Measurements from ENCODE around the gene BCAS3. TPM values are rescaled to one million over a fixed set of nuclear protein-coding genes. Genes with fewer than 3 reads are reported as not detected.

BCAS3 gene
- polyA plus RNA-seq, 3 donors = 10.3 to 19.1 (median 14.7) TPM

DNA sequence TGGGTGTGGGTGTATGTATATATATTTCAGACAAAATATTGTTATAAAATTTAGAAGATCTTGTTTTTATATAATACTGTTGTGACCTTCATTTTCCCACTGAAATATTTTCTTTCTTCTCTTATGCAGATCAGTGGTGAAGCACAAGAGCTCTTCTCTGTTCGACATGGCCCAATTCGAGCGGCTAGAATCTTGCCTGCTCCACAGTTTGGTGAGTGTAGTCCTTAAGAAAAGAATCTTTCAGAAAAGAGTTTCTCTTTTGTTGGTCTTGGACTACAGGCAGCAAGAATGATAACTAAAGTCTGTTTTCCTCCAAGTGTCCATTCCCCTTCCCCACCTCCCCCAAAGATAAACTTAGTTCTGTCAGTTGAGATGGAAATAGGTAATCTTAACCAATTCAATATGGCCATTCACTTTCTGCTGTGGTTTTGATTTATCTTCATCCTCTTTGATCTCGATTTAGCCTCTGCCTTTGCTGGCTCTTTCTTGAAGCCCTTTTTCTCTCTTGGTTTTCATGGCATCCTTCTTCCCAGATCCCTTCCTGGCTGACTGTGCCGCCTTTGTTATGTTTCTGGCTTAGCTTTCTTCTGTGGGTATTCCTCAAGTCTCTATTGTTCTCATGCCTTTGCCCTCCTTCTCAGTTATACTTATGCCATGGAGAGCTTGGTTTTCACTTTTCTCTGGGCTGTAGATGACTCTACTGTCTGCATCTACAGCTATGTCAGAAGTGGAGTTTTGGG is 69.6 kb downstream of the BCAS3 start:
- H3K4me3 Mint-ChIP-seq = no peak overlapping the region

DNA sequence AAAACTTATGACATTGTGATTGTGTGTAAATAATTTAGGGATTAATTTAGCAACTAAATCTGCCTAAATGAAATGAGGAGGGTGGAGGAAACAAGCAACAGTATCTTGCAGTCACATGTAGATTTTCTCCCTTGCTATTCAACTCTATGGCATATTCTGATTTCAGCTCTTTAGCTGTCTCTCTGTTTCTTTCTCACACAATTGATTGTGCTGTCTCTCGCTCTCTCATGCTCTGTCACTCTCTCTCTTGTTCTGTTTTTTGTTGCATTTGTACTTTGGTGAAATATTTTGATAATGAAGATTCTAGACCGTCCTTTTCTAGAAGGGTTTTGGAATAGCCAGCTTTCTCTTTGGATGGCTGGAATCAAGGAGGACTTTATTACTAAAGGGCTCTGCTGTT is 70.6 kb downstream of the BCAS3 start:
- Histone ChIP-seq H2AFZ (ENCODE audit: insufficient read depth, low read depth, low read length, poor library complexity, severe bottlenecking) (no peak overlapping the region), H3K36me3 (replicated peaks in 1 of 2; ENCODE audit: control insufficient read depth in 1 of 2, insufficient read depth in 2 of 2, low read length in 2 of 2) (no peaks in the 10 kb centered on the region), H3K79me2 (ENCODE audit: insufficient read depth, low read length) (no peaks in the 10 kb centered on the region), H3K4me2 (replicated peaks; ENCODE audit: extremely low read depth, low read length, poor library complexity, severe bottlenecking) (no peak overlapping the region), H4K20me1 (ENCODE audit: insufficient read depth, low read length) (no peaks in the 10 kb centered on the region), H3K27ac (ENCODE audit: low read depth in 1 of 2, low read length in 2 of 2) (no peak overlapping the region), H3K9ac (ENCODE audit: insufficient read depth, low read length, poor library complexity, severe bottlenecking) (no peak overlapping the region), H3K27me3 (ENCODE audit: control insufficient read depth in 2 of 2, insufficient read depth in 2 of 2, low read length in 2 of 2) (no peaks in the 10 kb centered on the region), H3K9me3 (replicated peaks in 1 of 2; ENCODE audit: control insufficient read depth in 1 of 2, insufficient read depth in 1 of 2, low read length in 2 of 2) (peaks cover 3 to 5% of the 10 kb centered on the region in 2 donors), H3K4me3 (replicated peaks in 1 of 3; ENCODE audit: low read depth in 2 of 3, low read length in 3 of 3) (no peak overlapping the region), H3K4me1 (ENCODE audit: control insufficient read depth in 1 of 2, insufficient read depth in 2 of 2, low read length in 2 of 2) (peaks cover 2 to 8% of the 10 kb centered on the region in 2 donors)
- Mint-ChIP-seq H3K4me3 (no peak overlapping the region), H3K27ac (no peak overlapping the region), H3K36me3 (peaks cover 8 to 9% of the 10 kb centered on the region in 2 donors), H3K9me3 (peaks cover 0 to 5% (median 2%) of the 10 kb centered on the region in 7 donors), H3K4me1 (peaks cover 8% of the 10 kb centered on the region), H3K27me3 (ENCODE audit: low read depth in 3 of 3) (no peaks in the 10 kb centered on the region)
- intact Hi-C loops (cut with micrococcal nuclease) = no loop called here
- WGBS (ENCODE audit: insufficient coverage) = no CpG with 5 or more reads among the region's 2 CpGs
- DNase-seq = no peak
- TF ChIP-seq, protein P1, sequence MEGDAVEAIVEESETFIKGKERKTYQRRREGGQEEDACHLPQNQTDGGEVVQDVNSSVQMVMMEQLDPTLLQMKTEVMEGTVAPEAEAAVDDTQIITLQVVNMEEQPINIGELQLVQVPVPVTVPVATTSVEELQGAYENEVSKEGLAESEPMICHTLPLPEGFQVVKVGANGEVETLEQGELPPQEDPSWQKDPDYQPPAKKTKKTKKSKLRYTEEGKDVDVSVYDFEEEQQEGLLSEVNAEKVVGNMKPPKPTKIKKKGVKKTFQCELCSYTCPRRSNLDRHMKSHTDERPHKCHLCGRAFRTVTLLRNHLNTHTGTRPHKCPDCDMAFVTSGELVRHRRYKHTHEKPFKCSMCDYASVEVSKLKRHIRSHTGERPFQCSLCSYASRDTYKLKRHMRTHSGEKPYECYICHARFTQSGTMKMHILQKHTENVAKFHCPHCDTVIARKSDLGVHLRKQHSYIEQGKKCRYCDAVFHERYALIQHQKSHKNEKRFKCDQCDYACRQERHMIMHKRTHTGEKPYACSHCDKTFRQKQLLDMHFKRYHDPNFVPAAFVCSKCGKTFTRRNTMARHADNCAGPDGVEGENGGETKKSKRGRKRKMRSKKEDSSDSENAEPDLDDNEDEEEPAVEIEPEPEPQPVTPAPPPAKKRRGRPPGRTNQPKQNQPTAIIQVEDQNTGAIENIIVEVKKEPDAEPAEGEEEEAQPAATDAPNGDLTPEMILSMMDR (IDR thresholded peaks at IDR 0.05) = no peak

More for the DNA sequence above, 69.6 kb downstream of the BCAS3 start:
- peaks cover 8 to 9% of the 10 kb centered on the region in 2 donors for H3K36me3 Mint-ChIP-seq
- TF ChIP-seq, protein P1 (IDR thresholded peaks at IDR 0.05) = no peak
- H3K9ac ChIP-seq (ENCODE audit: insufficient read depth, low read length, poor library complexity, severe bottlenecking) = no peak overlapping the region
- no peak overlapping the region for H3K4me3 ChIP-seq (replicated peaks in 1 of 3; ENCODE audit: low read depth in 2 of 3, low read length in 3 of 3)
- H3K79me2 ChIP-seq (ENCODE audit: insufficient read depth, low read length) = no peaks in the 10 kb centered on the region
- intact Hi-C loops (cut with micrococcal nuclease) = no loop called here
- H3K36me3 ChIP-seq (replicated peaks in 1 of 2; ENCODE audit: control insufficient read depth in 1 of 2, insufficient read depth in 2 of 2, low read length in 2 of 2) = no peaks in the 10 kb centered on the region
- H3K4me2 ChIP-seq (replicated peaks; ENCODE audit: extremely low read depth, low read length, poor library complexity, severe bottlenecking) = no peak overlapping the region
- peaks cover 3 to 5% of the 10 kb centered on the region in 2 donors for H3K9me3 ChIP-seq (replicated peaks in 1 of 2; ENCODE audit: control insufficient read depth in 1 of 2, insufficient read depth in 1 of 2, low read length in 2 of 2)
- H3K27me3 Mint-ChIP-seq (ENCODE audit: low read depth in 3 of 3) = peaks cover 0 to 2% (median 0%) of the 10 kb centered on the region in 3 donors
- no peak for DNase-seq
- peaks cover 0 to 5% (median 2%) of the 10 kb centered on the region in 7 donors for H3K9me3 Mint-ChIP-seq
- no peak overlapping the region for H2AFZ ChIP-seq (ENCODE audit: insufficient read depth, low read depth, low read length, poor library complexity, severe bottlenecking)
- H3K27ac Mint-ChIP-seq = peak overlapping the region in 1 of 7 donors; percentile 2
- WGBS (ENCODE audit: insufficient coverage) = 67% methylated on average over 1 of the region's 5 CpGs
- no peaks in the 10 kb centered on the region for H4K20me1 ChIP-seq (ENCODE audit: insufficient read depth, low read length)
- no peaks in the 10 kb centered on the region for H3K27me3 ChIP-seq (ENCODE audit: control insufficient read depth in 2 of 2, insufficient read depth in 2 of 2, low read length in 2 of 2)
- H3K4me1 Mint-ChIP-seq = peaks cover 8% of the 10 kb centered on the region
- H3K4me1 ChIP-seq (ENCODE audit: control insufficient read depth in 1 of 2, insufficient read depth in 2 of 2, low read length in 2 of 2) = peaks cover 2 to 8% of the 10 kb centered on the region in 2 donors
- H3K27ac ChIP-seq (ENCODE audit: low read depth in 1 of 2, low read length in 2 of 2) = no peak overlapping the region

Data from CD14-positive monocyte (primary cell).